Thoracic aorta (tissue), 2 donors: Measurements from ENCODE around the gene ZEB2. TPM values are rescaled to one million over a fixed set of nuclear protein-coding genes. Genes with fewer than 3 reads are reported as not detected.

Experiments used
- ATAC-seq: fragments of 150-250 bp; one replicate; pipeline ENCODE4 v1.8.0; 2017; ENCODE audit warnings: low read depth; ENCODE audit not compliant: insufficient number of reproducible peaks, low FRiP score
- DNase-seq: peaks from one replicate; pipeline ENCODE4 v3.0.0-alpha.2; 2020; ENCODE audit warnings: low spot score
- H3K27ac ChIP-seq, 2 donors: fragments of 200-600 bp; sonication (generic); 1 replicate in 1 of 2; 2 replicates in 1 of 2; pipeline ENCODE4 v1.5.1; 2016; ENCODE audit warnings: mild to moderate bottlenecking in 2 of 2, moderate library complexity in 2 of 2
- H3K27me3 ChIP-seq: fragments of 200-600 bp; sonication (generic); replicated peaks from 2 replicates; pipeline ENCODE4 v1.6.0; 2016; ENCODE audit warnings: mild to moderate bottlenecking; ENCODE audit not compliant: insufficient read depth
- H3K36me3 ChIP-seq: fragments of 200-600 bp; sonication (generic); one replicate; pipeline ENCODE4 v1.5.1; 2016
- H3K4me1 ChIP-seq, 2 donors: fragments of 200-600 bp; sonication (generic); 1 replicate in 1 of 2; 2 replicates in 1 of 2; pipeline versions ENCODE4 v1.5.1 to v1.6.0; 2016; ENCODE audit warnings: low read depth in 2 of 2, mild to moderate bottlenecking in 1 of 2; ENCODE audit not compliant: control insufficient read depth in 1 of 2
- H3K4me3 ChIP-seq: fragments of 200-600 bp; sonication (generic); 2 replicates; pipeline ENCODE4 v1.5.1; 2016; ENCODE audit warnings: mild to moderate bottlenecking
- H3K9me3 ChIP-seq: fragments of 200-600 bp; sonication (generic); 2 replicates; pipeline ENCODE4 v1.5.1; 2016
- CTCF ChIP-seq: fragments of 200-600 bp; sonication (generic); IDR thresholded peaks from one replicate; pipeline ENCODE4 v1.5.1; 2019; ENCODE audit warnings: antibody characterized with exemption
- total RNA-seq, 2 donors: library from RNA; depleted of rRNA; stranded (reverse); fragments of >200 nt; gene quantifications; one replicate each; pipeline versions ENCODE4 v1.1.0 to v1.2.3, GENCODE V29; 2016

ZEB2 gene
- total RNA-seq, 2 donors from 2014 or later: 122 to 190 TPM

- no peak for ATAC-seq
- no peak overlapping the region for H3K4me3 ChIP-seq
These were observed 158.2 kb downstream of the ZEB2 start for GRCh38 chr2:144361742-144362141.

GRCh38 chr2:144359684-144360083 is 160.2 kb downstream of the ZEB2 start:
- TF ChIP-seq CTCF: no peak
- ATAC-seq: no peak
- Histone ChIP-seq H3K27me3 (no peaks in the 10 kb centered on the region), H3K4me1 (peaks cover 7 to 17% of the 10 kb centered on the region in 2 donors), H3K36me3 (no peaks in the 10 kb centered on the region), H3K9me3 (no peaks in the 10 kb centered on the region), H3K4me3 (no peak overlapping the region), H3K27ac (no peak overlapping the region)
- no peak for DNase-seq

More at GRCh38 chr2:144361742-144362141, 158.2 kb downstream of the ZEB2 start:
- H3K4me1 ChIP-seq: peaks cover 7 to 23% of the 10 kb centered on the region in 2 donors
- no peaks in the 10 kb centered on the region for H3K27me3 ChIP-seq
- H3K36me3 ChIP-seq: no peaks in the 10 kb centered on the region
- no peak for TF ChIP-seq CTCF
- no peak for DNase-seq
- no peaks in the 10 kb centered on the region for H3K9me3 ChIP-seq
- H3K27ac ChIP-seq: no peak overlapping the region

DNA sequence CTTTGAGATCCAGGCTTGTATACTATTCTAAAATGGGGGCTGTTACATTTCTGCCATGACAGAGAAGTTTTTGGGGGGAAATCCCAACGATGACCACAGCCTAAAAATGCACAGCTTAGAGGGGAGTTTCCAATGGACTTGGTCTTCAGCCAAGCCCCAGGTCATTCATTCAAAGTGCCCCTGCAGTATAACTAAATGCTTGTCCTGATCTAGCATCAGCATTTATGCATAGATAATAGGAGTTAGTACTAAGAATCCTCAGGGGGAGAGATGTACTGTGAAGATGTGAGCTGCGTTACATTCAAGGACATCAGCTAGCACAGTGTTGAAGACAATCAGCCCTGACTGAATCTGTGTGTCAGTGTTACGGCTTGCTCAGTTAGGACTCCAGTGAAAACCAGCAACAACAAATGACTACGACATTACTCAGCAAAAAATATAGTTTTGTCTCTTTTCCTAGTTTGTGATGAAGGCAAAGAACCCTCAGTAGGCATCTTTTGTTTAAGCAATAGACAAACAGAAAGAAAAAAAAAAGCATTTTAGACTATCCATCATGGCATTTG is 160.9 kb downstream of the ZEB2 start:
- H3K27me3 ChIP-seq: no peaks in the 10 kb centered on the region
- H3K4me1 ChIP-seq: peaks cover 7 to 17% of the 10 kb centered on the region in 2 donors
- DNase-seq: no peak
- no peaks in the 10 kb centered on the region for H3K9me3 ChIP-seq
- no peaks in the 10 kb centered on the region for H3K36me3 ChIP-seq
- TF ChIP-seq CTCF: no peak
- no peak overlapping the region for H3K27ac ChIP-seq
- H3K4me3 ChIP-seq: no peak overlapping the region
- ATAC-seq: no peak

GRCh38 chr2:144358374-144358964 is 161.4 kb downstream of the ZEB2 start:
- DNase-seq: no peak
- H3K9me3 ChIP-seq: no peaks in the 10 kb centered on the region
- ATAC-seq: no peak
- no peaks in the 10 kb centered on the region for H3K36me3 ChIP-seq
- peak overlapping the region; percentile 18 to 46 for H3K27ac ChIP-seq
- H3K4me1 ChIP-seq: peaks cover 7 to 17% of the 10 kb centered on the region in 2 donors
- H3K27me3 ChIP-seq: no peaks in the 10 kb centered on the region
- no peak overlapping the region for H3K4me3 ChIP-seq
- no peak for TF ChIP-seq CTCF

GRCh38 chr2:144357623-144358373 is 162.1 kb downstream of the ZEB2 start:
- Histone ChIP-seq H3K9me3 (no peaks in the 10 kb centered on the region), H3K4me1 (peaks cover 7 to 17% of the 10 kb centered on the region in 2 donors), H3K4me3 (no peak overlapping the region), H3K27me3 (no peaks in the 10 kb centered on the region), H3K27ac (peak overlapping the region; percentile 18 to 46), H3K36me3 (no peaks in the 10 kb centered on the region)
- TF ChIP-seq CTCF: no peak
- ATAC-seq (peak; percentile 96), DNase-seq (no peak)
